Measurements from ENCODE around the gene SSTR5.

The SSTR5 gene

DNA sequence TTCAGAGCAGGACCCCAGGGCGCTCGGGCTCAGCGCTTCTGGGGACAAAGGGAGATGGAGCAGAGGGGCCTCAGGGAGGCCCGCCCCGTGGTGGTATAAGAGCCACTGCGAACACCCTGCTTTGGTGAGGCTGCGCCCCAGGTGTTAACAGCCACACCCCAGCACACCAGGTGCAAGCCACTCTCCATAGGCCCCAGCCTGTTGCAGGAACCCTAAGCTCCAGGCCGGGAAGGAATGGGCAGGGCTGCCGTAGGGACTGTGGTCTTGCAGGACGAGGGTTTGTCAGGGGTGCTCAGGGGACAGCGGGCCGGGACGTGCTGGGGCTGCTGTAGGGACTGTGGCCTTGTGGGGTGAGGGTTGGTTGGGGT lies 17.0 kb upstream of the SSTR5 start:
- no peak for DNase-seq

DNA sequence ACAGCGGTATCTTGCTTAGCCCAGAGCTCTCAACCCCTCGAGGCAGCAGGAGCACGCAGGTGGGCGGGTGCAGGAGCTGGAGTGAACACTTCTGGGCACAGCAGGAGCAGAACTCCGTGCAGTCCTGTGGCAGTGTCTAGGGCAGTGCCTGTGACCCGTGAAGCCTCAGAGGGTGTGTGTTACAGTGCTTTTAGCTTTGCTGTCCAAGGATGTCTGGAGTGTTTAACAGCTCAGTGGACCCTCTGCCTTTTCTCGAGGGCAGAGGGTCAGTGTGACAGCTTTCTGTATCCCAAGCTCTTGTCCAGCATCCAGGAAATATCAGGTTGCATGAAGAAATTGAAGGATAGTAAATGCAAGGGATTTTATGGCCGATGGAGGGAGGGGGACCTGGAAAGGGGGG lies 16.4 kb upstream of the SSTR5 start:
- DNase-seq = no peak

DNA sequence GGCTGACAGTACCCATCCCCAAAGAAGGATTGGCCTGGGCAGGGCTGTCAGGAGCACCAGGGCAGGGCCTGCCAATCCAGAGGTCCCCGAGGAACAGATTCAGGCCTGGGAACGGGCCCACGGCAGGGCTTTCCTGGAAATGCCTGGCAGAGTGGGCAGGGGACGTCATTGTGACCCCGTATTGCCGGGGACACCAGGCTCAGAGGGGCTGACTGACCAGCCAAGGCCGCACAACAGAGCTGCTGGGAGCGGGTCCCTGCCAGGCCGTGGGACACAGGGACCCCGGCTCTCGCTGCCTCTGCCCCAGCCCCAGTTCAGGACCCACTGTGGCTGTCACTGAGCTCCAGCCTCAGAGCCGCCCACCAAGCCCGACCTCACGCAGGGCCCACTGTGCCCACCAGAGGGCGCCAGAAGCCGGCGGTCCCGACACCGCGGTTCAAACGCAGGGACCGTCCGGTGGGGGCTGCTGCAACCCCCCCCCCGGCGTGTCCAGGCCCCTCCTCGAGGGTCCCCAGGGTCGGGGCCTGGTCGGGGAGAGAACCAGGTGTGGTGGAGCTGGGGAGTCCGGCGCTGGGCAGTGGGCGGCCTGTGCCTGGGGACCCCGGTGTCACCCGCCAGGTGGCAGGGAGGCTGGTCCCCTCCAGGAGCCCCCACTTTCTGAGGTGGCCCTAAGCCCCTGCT lies 15.2 kb upstream of the SSTR5 start:
- peak in 2 of 14 donors; percentile 21 to 47 for DNase-seq

DNA sequence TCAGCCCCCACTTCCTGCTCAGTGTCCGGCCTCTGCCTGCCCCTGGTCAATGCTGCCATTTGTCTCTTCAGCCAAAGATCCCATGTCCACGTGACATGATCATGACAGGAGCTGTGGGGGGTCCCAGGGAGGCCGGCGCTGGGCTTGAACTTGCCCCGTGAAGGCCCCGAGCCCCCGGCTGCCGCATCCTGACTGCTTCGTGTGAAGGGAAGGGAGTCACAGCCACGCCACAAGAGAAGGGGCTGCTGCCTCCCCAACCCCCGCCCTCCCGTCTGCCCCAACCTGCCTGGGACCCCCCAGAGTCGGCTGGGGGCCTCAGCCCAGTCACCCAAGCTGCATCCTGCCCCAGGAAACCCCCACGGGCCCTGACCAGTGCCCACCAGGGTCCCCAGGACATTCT lies 14.3 kb upstream of the SSTR5 start:
- DNase-seq = no peak

DNA sequence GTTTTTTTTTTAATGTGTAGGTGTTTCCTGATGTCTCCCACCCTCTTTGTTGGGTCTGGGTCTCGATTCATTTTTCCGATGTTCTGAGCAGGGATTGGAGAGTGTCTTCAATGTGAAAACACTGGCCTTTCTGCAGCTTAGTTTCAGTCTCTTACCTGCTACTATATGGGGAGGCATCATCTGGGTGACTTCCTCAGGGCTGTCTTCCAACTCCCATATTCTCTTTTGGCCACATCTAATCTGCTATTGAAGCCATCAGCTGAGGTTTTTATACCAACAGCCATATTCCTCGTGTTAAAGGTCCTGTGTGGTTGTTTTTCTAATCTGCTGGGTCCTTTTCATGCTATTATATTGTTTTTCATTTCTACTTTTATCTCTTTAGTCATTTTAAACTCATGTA lies 13.2 kb upstream of the SSTR5 start:
- DNase-seq = no peak

DNA sequence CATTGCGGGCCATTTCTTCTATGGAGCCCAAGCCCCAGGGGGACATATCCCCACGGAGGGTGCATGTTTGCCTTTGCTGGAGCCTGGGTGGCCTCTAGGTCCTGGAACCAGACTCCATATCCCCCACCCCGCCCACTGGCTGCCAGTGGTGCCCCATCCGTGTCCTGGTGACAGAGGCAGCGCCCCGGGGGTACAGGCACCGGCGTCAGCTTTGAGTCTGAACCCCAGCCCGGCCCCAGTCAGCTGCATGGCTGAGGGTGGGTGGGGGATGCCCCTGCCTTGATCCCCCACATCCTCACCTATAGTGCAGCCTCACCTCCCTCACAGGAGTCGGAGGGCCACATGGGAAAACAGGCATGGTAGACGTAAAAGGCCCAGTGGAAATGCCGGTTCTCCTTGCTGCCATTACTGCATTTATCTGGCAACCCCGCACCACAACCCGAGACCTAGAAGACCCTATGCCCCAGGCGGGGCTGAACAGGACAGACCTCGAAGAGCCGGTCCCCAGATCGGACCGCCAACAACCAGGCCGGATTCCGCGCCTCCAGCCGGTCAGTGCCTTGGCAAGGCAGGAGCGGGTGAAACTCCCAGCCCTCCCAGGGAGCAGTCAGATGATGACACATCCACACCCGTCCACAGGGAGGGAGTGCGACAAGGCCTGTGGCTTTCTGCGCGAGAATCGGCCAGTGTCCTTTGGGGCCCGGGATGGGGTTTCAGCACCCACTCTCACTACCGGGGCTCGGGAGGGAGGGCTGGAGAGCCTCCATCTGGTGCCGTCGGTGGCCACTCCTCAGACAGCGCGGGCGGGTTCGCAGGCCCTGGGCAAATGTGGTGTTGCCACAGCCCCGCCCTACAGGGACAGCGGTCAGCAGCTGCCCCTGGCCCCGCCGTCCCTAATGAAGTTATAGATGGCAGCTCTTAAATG lies 11.9 kb upstream of the SSTR5 start:
- DNase-seq = no peak

DNA sequence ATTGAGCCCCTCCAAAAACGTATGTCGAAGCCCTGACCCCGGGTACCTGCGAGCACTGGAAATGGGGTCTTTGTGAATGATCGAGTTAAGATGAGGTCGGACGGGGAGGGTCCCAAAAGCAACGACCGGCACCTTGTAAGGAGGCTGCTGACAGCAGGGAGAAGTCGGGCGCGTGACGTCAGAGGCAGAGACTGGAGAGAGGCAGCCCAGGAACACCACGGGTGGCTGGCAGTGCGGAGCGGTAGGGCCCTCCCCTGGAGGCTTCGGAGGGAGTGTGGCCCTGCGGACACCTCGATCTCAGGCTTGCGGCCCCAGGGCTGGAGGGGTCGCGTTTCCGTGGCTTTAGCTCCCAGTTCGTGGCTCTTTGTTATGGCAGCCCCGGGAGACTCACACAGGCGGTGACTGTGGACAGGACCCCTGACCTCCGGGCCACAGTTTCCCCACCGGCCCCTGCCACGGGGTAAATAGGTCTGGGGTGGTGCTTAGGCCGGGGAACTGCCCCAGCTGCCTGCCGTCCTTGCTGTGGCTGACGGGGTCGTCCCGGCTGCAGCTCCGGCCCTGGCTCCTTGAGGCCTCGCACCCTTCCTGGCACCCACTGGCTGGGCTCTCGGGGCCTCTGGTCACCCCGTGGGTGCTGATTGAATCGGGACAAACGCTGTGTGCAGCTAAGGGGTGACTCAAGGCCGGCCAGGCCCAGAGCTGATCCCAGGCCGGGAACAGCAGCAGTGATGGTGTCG lies 10.6 kb upstream of the SSTR5 start:
- DNase-seq = no peak

DNA sequence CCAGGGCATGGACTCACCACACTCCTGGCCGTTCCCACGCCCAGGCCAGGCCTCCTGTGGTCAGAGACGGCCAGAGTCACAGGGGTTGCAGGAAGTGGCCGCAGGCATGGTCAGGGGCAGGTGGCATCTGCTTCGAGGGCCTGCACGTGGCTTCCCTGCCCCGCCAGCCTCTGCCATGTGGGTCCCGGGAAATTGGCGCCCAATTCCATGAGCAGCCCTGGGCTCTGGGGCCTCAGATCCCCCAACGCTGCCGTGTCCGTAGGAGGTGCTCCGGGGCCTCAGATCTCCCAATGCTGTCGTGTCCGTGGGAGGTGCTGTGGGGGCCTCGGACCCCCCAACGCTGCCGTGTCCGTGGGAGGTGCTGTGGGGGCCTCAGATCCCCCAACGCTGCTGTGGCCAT lies 9.7 kb upstream of the SSTR5 start:
- no peak for DNase-seq

DNA sequence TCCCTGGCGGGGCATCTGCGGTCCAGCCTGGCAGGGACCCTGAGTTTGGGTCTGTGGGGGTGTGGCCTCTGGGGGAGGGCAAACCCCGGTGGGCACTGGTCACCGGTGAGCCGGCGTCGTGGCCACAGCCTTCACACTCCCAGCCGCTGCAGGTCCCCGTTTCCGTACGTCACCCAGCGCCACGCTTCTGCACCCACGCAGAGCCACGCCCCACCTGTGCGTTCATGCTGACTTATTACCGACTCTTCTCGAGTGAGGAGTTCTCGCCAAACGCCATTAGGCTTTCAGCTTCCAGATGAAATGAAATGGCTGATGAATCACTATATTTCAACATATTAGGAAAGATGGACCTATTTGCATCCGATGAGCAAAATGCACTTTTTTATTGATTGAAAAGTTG lies 8.8 kb upstream of the SSTR5 start:
- no peak for DNase-seq

DNA sequence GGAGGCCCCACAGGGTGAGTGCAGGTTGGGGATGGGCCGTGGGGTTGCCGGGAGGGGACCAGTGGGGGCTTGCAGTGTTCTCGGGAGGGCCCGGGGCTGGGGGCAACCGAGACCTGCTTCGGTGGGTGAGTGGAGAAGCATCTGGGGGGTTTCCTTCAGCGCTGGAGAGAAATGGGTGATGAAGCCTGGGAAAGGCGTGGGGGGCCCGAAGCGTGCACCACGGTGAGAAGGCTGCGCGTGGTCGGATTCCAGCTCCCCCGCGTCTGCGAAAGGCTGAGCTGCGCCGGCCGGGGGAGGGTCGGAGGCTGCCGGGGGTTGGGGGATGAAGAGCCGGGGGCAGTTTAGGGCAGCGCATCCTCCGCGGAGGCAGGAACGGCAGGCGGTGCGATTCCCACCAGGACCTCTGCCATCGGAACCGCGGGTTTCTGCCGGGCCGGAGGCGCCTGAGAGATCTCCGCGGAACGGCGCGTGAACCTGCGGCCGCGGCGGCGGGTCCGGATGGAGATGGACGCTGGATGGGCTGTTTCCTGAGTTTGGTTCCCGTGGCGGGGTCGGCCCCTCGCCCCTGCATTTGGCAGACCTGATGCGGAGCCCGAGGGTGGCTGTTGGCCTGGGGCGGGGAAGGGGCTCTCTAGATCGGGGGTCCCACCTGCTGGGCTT lies 6.9 kb upstream of the SSTR5 start:
- DNase-seq = no peak

DNA sequence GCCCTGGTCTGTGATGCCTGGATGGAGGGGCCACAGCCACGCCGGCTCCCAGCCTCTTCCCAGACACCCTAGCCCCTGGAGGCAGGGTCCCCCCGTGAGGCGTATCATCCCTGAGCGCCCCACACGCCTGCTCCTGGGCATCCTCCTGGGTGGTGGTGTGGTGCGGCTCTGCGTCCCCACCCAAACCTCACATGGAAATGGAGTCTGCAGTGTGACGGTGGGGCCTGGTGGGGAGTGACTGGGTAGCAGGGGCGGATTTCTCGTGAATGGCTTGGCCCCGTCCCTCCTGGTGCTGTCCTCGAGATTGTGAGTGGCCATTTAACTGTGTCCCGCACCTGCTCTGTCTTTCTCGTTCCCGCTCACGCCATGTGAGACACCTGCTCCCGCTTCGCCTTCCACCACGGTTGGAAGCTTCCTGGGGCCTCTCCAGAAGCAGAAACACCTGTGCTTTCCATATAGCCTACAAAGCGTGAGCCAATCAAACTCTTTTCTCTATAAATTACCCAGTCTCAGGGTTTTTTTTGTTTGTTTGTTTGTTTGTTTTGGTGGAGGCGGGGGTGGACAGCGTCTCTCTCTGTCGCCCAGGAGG lies 5.9 kb upstream of the SSTR5 start:
- no peak for DNase-seq

DNA sequence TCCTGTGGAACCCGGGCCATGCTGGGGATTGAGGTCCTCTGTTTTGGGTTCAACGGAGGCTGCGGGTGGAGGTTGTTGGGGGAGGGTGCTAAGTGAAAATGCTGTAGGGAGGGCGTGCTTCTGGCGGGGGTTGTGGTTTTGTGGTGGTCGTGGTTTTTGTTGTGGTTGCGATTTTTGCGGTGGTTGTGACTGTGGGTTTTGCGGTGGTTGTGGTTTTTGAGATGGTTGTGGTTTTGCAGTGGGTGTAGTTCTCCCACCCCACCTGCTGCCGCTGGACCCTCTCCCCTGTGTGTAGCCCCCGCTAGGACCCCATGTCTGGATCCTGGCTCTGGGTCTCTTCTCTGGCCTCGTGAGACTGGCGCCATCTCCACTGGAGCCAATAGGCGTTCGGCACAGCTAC lies 4.9 kb upstream of the SSTR5 start:
- no peak for DNase-seq

DNA sequence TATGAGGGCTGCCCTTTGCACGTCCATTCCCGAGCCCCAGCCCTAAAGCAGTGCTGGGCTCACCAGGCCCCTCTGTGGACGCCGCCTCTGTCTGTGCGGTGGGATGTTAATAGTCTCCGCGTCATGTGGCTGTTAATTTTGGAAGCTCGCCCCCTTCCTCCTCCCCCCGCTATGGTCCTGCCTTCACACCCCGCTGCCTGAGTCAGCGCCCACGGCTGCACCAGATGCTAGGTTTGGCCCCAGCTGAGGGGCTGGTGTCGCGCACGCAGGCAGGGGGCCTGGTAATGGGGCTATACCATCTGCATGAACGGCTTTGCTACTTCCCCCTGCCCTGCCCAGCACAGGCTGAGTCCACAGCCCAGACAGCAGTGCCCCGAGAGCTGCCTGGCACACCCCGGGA lies 4.1 kb upstream of the SSTR5 start:
- no peak for DNase-seq

DNA sequence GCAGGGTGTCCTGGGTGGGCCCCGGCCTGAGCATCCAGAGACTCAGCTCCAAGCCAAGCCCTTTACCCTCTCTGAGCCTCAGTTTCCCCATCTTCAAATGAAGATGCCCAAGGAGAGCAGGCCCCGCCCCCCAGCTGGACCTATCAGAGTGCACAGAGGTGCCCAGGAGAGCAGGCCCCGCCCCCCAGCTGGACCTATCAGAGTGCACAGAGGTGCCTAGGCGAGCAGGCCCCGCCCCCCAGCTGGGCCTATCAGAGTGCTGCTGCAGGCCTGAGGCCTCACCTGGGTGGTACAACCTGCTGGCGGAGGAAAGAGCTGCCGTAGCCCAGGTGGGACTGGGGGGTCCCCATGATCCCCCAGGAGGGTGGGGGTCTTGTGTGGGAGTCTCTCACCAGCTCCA lies 3.4 kb upstream of the SSTR5 start:
- DNase-seq = no peak

DNA sequence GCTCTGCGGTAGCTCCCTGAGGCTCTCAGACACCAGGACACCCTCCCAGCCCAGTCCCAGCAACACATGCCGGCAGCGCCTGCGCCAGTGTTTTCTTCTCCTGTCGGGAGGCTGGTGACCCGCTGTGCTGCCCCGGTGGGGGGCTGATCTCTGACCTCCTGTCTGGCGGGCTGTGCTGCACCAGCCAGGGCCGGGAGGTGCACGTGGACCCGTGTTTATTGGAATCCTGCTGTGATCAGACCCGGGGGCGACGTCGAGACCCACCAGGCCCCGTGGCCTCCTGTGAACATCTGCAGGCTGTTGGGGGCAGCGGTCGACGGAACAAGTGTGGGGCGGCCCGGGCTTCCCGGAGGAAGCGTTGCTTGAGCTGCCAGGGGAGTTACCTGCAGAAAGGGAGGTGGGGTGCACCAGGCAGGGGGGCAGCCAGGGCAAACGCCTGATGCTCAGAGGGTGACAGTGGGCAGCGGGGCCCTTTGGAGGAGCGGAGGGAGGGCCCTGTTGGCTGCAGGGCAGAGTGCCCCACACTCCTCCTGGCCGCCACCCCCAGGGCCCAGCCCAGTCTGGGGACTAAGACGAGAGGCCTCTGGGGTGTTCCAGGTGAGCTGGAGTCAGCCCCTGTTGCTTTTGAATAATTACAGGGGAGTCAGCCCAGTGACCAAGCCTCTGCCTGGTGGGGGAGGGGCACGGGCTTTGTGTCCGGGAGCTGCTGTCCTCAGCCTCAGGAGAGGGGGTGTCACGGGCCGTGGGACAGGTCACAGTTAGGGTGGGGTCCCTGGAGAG lies 2.3 kb upstream of the SSTR5 start:
- no peak for DNase-seq

DNA sequence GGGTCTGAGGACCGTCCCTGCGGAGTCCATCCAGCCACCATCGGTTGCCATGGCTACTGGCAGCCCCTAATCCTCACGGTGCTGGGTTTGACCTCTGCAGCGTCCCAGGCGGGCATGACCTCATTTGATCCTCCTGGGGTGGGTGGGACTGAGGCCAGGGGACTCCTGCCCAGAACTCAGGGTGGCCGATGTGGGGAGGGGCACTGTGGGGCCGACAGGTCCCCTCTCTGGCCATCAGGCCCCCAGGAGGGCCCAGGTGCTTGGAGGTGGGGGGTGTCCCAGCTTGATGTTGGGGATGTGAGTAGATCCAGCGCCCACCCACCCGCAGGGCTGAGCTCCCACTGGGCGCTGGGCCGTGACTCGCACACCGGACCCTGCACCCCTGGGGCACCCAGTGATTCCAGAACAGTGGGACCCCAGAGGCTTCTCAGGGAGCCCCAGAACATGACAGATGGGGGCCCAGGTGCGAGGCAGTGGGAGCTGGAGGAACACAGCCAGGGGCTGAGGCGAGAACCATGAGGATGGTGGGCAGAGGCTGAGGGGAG lies 1.6 kb upstream of the SSTR5 start:
- DNase-seq = no peak

DNA sequence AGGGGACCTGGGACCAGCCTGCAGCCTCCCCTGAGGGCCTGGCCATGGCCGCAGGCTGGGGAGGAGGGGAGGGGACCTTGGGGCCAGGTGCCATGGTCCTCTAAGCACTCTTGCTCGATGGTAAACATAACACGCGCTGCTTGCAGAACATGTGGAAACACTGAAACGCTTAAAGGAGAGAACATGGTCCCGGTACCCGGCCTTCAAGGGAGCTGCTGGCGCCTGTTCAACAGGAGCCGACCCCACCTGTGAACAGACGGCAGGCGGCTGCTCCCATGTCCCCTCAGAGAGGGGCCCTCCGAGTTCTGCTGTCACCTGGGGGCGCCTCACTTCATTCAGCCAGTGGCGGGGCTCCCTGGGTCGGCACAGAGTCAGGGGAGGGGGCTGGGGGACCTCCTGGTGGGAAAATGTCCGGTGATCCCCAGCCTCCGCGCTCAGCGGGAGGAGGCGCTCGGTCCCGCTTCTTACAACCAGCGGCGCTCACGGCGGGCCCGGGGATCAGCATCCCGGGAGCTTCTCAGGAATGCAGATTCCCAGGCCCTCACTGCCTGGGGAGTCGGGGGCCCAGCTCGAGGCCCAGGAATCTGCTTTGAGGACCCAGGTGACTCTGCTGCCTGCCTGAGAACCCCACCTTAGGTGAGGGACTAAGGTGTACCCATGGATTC lies 854 bp upstream of the SSTR5 start:
- no peak for DNase-seq

DNA sequence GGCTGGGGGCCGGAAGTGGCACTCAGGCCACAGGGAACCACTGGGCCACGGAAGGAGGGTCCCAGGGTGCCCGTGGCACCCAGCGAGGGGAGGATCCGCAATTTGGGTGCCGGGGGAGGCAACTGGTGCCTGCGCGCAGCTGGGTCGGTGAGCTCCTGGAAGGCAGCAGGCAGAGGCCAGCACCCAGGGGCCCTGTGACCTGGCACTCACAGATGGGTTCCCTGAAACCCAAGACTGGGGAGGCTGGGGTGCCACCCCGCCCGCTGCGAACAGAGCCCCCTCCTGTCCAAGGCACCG lies 663 bp downstream of the SSTR5 start:
- no peak for DNase-seq

DNA sequence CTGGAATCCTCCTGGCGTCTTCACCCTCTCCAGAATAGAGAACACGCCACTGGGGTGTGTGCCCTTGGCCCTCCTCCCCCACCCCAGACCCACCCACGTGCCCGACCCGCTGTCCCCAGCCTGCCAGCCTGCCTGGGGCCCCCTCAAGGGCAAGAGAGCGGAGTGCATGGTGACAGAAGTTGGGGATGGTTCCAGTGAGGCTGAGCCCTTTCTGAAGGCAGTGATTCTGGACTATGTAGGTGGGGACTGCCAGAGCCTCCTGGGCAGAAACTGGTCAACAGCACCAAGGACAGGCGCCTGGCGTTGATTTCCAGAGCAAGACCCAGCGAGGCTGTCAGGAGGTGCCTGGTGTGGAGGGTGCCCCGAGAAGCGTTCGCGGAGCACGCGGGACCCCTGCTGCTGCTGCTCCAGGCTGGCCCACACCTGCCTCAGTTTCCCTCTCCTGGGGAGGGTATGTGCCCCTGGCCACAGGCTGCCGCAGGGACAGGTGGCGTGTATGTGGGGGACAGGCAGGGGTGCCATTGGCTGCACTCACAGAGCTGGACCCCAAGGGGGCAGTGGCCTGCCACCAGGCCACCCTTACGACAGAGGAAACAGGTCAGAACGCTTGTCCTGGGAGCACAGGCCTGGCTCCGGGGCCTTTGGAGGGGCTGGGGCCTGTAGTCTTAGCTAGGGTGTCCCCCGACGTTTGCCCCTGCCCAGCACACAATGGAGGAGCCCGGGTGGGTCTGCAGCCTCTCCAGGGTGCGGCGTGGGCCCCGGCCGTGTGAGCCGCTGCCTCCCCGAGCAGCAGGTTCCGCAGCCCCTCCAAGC lies 1.2 kb downstream of the SSTR5 start:
- no peak for DNase-seq

DNA sequence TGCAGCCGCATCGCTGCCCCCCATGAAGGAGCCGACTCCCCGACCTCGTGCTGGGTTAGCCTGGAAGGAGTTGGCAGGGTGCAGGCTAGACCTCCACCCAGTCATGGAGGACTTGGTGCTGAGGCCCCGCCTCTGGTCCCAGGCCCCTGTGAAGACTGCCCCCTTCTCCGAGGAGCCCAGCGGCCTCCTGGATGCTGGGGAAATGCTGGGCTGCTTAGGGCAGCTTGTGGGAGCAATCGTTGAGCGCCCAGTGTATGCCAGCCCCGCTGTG lies 1.8 kb downstream of the SSTR5 start:
- no peak for DNase-seq

All from C1 segment of cervical spinal cord (tissue), 14 donors.